ENCODE results near the gene STRIT1. TPM values are rescaled to one million over a fixed set of nuclear protein-coding genes. Genes with fewer than 3 reads are reported as not detected.

STRIT1 gene
- total and polyA plus RNA-seq, 9 donors, result not detected

- no peaks in the 10 kb centered on the region for H3K36me3 ChIP-seq
- WGBS, 3 donors, result 21 to 26% (median 25%) methylated on average over 6 of the region's 6 CpGs
- intact Hi-C loops (cut with DNase I), result no loop called here
These were observed 41.6 kb upstream of the STRIT1 start for GRCh38 chr3:155334914-155335723.

DNA sequence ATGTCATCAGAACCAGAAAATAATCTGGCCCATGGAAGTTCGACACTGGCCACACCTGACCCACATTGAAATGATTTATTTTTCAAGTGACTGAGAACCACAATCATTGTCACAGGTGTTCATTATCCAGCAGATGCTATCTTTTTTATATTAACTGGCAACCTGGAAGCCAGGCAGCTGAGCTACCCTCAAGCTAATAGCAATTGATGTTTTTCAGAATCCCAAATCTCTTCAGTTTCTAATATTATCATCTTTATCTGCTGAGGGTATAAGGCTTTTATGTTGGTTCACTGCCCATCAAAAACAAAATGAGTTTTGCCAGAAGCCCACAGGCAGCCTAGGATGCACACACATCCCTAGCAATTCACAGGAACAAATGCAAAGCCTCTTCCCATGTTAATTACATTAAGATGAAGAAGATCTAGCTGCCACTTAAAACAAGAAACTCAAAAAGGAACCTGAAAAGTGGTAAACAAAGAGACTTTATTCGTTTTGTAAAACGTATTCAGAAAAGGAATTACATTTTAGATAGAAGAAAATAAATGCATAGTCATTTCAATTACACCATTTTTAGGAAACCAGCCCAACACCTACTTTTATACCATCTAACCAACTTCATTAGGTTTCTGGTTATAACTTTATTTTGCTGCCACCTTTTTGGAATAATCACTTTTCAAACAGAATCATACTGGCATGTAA, 40.9 kb upstream of the STRIT1 start:
- H3K27ac ChIP-seq, result no peak overlapping the region
- DNase-seq, result no peak
- no peaks in the 10 kb centered on the region for H3K27me3 ChIP-seq
- no peak overlapping the region for H3K4me3 ChIP-seq
- H3K9me3 ChIP-seq, result no peaks in the 10 kb centered on the region
- H3K36me3 ChIP-seq, result no peaks in the 10 kb centered on the region
- TF ChIP-seq POLR2A (IDR thresholded peaks at IDR 0.05) (no peak), EP300 (IDR thresholded peaks at IDR 0.05) (no peak), CTCF (IDR thresholded peaks at IDR 0.05) (no peak)
- 37 to 42% (median 39%) methylated on average over 3 of the region's 3 CpGs for WGBS, 3 donors
- intact Hi-C loops (cut with DNase I), result no loop called here
- no peaks in the 10 kb centered on the region for H3K4me1 ChIP-seq (ENCODE audit: insufficient read depth)

More at GRCh38 chr3:155334914-155335723, 41.6 kb upstream of the STRIT1 start:
- no peak overlapping the region for H3K27ac ChIP-seq
- no peak overlapping the region for H3K4me3 ChIP-seq
- H3K4me1 ChIP-seq (ENCODE audit: insufficient read depth), result no peaks in the 10 kb centered on the region
- TF ChIP-seq CTCF (IDR thresholded peaks at IDR 0.05), result no peak
- no peak for TF ChIP-seq POLR2A (IDR thresholded peaks at IDR 0.05)
- TF ChIP-seq EP300 (IDR thresholded peaks at IDR 0.05), result no peak
- no peak for DNase-seq
- no peaks in the 10 kb centered on the region for H3K9me3 ChIP-seq
- no peaks in the 10 kb centered on the region for H3K27me3 ChIP-seq

GRCh38 chr3:155332716-155333115, 39.2 kb upstream of the STRIT1 start:
- H3K36me3 ChIP-seq, result no peaks in the 10 kb centered on the region
- TF ChIP-seq EP300 (IDR thresholded peaks at IDR 0.05), result no peak
- TF ChIP-seq POLR2A (IDR thresholded peaks at IDR 0.05), result no peak
- no peak for TF ChIP-seq CTCF (IDR thresholded peaks at IDR 0.05)
- no peak overlapping the region for H3K27ac ChIP-seq
- WGBS, 3 donors, result 60 to 82% (median 64%) methylated on average over 4 of the region's 4 CpGs
- no peaks in the 10 kb centered on the region for H3K4me1 ChIP-seq (ENCODE audit: insufficient read depth)
- no peaks in the 10 kb centered on the region for H3K9me3 ChIP-seq
- H3K27me3 ChIP-seq, result no peaks in the 10 kb centered on the region
- no peak for DNase-seq
- intact Hi-C loops (cut with DNase I), result no loop called here
- no peak overlapping the region for H3K4me3 ChIP-seq

DNA sequence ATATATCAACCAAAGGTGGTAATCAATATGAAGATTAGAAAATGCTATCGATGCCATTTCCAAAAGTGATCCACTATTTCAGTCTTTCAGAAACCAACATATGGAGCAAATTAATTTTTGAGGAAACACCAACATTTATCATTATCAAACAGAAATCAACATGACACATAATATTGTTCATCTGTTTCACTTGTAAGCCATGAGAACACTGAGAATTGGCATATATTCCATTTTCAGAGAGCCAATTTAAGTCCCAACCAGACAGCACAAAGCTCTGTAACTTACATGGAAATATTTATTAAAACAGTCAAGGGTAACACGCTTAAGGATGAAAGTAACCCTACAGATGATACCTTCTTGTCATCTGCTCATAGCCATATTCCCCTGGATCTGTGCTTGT, 37.6 kb upstream of the STRIT1 start:
- Histone ChIP-seq H3K27ac (no peak overlapping the region), H3K36me3 (no peaks in the 10 kb centered on the region), H3K4me3 (no peak overlapping the region), H3K9me3 (no peaks in the 10 kb centered on the region), H3K4me1 (ENCODE audit: insufficient read depth) (no peaks in the 10 kb centered on the region), H3K27me3 (no peaks in the 10 kb centered on the region)
- DNase-seq, result no peak
- TF ChIP-seq EP300 (IDR thresholded peaks at IDR 0.05) (no peak), POLR2A (IDR thresholded peaks at IDR 0.05) (no peak), CTCF (IDR thresholded peaks at IDR 0.05) (no peak)
- intact Hi-C loops (cut with DNase I), result no loop called here
- 93 to 96% (median 94%) methylated on average over 2 of the region's 2 CpGs for WGBS, 3 donors

Data from ovary (tissue), 9 donors.